GM23338 (cell line): ENCODE results near the gene PHF21A.

ENCODE experiments used
- CREB1 ChIP-seq: fragments of 250-450 bp; sonication (Bioruptor Pico); IDR thresholded peaks from 2 replicates; pipeline ENCODE4 v1.5.0; 2020; ENCODE audit warnings: low read depth, mild to moderate bottlenecking, moderate library complexity
- EZH2 ChIP-seq: fragments of 200-600 bp; sonication (generic); IDR thresholded peaks from one replicate; pipeline ENCODE4 v1.8.0; 2017; ENCODE audit warnings: antibody characterized with exemption, mild to moderate bottlenecking, low read depth; ENCODE audit not compliant: unreplicated experiment
- EZH2phosphoT487 ChIP-seq: fragments of 200-600 bp; sonication (generic); IDR thresholded peaks from one replicate; pipeline ENCODE4 v1.8.1; 2018; ENCODE audit warnings: antibody characterized with exemption; ENCODE audit not compliant: unreplicated experiment
- JUNB ChIP-seq: IDR thresholded peaks from one replicate; pipeline ENCODE4 v1.6.1; 2016; ENCODE audit warnings: antibody characterized with exemption; ENCODE audit not compliant: unreplicated experiment
- POLR2AphosphoS5 ChIP-seq: IDR thresholded peaks from 2 replicates; pipeline ENCODE4 v1.6.1; 2016; ENCODE audit warnings: antibody characterized with exemption, low read depth
- STAT1 ChIP-seq: IDR thresholded peaks from one replicate; pipeline ENCODE4 v1.6.1; 2016; ENCODE audit warnings: antibody characterized with exemption; ENCODE audit not compliant: unreplicated experiment
- ZNF114 ChIP-seq: fragments of 250-450 bp; sonication (Bioruptor Pico); IDR thresholded peaks from 2 replicates; pipeline ENCODE4 v1.5.0; 2020; ENCODE audit warnings: mild to moderate bottlenecking, moderate library complexity
- ZNF331 ChIP-seq: fragments of 250-450 bp; sonication (Bioruptor Pico); IDR thresholded peaks from 2 replicates; pipeline ENCODE4 v1.5.0; 2020; ENCODE audit warnings: low read depth, mild to moderate bottlenecking, moderate library complexity
- TF ChIP-seq, protein P1 (sequence below), 2 experiments: fragments of 200-600 bp in 1 of 2; sonication (generic) in 1 of 2; conservative IDR thresholded peaks; 2 replicates each; pipeline versions ENCODE4 v1.5.1 to v1.6.1; 2016 to 2017; ENCODE audit warnings: antibody characterized with exemption in 2 of 2, low read depth in 2 of 2, mild to moderate bottlenecking in 2 of 2, moderate library complexity in 1 of 2
- TF ChIP-seq, protein P2 (sequence below): IDR thresholded peaks from 2 replicates; pipeline ENCODE4 v1.6.1; 2016; ENCODE audit warnings: antibody characterized with exemption
- TF ChIP-seq, protein P3 (sequence below): IDR thresholded peaks from one replicate; pipeline ENCODE4 v1.6.1; 2018; ENCODE audit warnings: antibody characterized with exemption; ENCODE audit not compliant: unreplicated experiment

DNA sequence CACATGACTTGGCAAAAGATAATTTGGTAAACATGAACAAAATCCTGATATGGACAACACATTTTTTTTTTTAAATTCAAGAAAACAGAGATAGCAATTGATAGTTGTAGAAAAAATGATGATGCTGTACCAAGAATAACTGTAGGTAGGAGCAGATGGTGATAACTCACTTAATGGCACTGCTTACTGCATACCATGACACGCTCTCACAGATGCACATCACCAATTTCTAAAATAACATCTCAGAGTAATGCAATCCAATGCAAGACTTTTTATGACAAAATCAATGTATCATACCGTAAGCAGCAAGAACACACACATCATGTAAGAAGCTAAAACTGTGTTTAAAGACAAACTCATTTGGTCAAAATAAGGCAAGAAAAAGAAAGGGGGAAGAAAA lies 102.6 kb downstream of the PHF21A start:
- TF ChIP-seq, protein P1, sequence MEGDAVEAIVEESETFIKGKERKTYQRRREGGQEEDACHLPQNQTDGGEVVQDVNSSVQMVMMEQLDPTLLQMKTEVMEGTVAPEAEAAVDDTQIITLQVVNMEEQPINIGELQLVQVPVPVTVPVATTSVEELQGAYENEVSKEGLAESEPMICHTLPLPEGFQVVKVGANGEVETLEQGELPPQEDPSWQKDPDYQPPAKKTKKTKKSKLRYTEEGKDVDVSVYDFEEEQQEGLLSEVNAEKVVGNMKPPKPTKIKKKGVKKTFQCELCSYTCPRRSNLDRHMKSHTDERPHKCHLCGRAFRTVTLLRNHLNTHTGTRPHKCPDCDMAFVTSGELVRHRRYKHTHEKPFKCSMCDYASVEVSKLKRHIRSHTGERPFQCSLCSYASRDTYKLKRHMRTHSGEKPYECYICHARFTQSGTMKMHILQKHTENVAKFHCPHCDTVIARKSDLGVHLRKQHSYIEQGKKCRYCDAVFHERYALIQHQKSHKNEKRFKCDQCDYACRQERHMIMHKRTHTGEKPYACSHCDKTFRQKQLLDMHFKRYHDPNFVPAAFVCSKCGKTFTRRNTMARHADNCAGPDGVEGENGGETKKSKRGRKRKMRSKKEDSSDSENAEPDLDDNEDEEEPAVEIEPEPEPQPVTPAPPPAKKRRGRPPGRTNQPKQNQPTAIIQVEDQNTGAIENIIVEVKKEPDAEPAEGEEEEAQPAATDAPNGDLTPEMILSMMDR (conservative IDR thresholded peaks at IDR 0.05; ENCODE audit: low read depth in 2 of 2) = no peak
- no peak for TF ChIP-seq POLR2AphosphoS5
- no peak for TF ChIP-seq ZNF331 (CRISPR knock-in tag)
- TF ChIP-seq EZH2phosphoT487 = no peak
- TF ChIP-seq, protein P2, sequence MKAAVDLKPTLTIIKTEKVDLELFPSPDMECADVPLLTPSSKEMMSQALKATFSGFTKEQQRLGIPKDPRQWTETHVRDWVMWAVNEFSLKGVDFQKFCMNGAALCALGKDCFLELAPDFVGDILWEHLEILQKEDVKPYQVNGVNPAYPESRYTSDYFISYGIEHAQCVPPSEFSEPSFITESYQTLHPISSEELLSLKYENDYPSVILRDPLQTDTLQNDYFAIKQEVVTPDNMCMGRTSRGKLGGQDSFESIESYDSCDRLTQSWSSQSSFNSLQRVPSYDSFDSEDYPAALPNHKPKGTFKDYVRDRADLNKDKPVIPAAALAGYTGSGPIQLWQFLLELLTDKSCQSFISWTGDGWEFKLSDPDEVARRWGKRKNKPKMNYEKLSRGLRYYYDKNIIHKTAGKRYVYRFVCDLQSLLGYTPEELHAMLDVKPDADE = no peak
- no peak for TF ChIP-seq CREB1 (CRISPR knock-in tag)
- TF ChIP-seq EZH2 = no peak
- TF ChIP-seq ZNF114 (CRISPR knock-in tag) = no peak
- TF ChIP-seq, protein P3, sequence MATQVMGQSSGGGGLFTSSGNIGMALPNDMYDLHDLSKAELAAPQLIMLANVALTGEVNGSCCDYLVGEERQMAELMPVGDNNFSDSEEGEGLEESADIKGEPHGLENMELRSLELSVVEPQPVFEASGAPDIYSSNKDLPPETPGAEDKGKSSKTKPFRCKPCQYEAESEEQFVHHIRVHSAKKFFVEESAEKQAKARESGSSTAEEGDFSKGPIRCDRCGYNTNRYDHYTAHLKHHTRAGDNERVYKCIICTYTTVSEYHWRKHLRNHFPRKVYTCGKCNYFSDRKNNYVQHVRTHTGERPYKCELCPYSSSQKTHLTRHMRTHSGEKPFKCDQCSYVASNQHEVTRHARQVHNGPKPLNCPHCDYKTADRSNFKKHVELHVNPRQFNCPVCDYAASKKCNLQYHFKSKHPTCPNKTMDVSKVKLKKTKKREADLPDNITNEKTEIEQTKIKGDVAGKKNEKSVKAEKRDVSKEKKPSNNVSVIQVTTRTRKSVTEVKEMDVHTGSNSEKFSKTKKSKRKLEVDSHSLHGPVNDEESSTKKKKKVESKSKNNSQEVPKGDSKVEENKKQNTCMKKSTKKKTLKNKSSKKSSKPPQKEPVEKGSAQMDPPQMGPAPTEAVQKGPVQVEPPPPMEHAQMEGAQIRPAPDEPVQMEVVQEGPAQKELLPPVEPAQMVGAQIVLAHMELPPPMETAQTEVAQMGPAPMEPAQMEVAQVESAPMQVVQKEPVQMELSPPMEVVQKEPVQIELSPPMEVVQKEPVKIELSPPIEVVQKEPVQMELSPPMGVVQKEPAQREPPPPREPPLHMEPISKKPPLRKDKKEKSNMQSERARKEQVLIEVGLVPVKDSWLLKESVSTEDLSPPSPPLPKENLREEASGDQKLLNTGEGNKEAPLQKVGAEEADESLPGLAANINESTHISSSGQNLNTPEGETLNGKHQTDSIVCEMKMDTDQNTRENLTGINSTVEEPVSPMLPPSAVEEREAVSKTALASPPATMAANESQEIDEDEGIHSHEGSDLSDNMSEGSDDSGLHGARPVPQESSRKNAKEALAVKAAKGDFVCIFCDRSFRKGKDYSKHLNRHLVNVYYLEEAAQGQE = no peak
- TF ChIP-seq JUNB = no peak
- TF ChIP-seq STAT1 = no peak
